ENCODE data around the gene DDX10. TPM values are rescaled to one million over a fixed set of nuclear protein-coding genes. Genes with fewer than 3 reads are reported as not detected.

The DDX10 gene
- total and polyA plus RNA-seq, 9 of the 15 experiments (the other 6 are each of a cell fraction or from before 2014, with no cell fraction given) = 33.9 to 94.6 (median 50.7) TPM

DNA sequence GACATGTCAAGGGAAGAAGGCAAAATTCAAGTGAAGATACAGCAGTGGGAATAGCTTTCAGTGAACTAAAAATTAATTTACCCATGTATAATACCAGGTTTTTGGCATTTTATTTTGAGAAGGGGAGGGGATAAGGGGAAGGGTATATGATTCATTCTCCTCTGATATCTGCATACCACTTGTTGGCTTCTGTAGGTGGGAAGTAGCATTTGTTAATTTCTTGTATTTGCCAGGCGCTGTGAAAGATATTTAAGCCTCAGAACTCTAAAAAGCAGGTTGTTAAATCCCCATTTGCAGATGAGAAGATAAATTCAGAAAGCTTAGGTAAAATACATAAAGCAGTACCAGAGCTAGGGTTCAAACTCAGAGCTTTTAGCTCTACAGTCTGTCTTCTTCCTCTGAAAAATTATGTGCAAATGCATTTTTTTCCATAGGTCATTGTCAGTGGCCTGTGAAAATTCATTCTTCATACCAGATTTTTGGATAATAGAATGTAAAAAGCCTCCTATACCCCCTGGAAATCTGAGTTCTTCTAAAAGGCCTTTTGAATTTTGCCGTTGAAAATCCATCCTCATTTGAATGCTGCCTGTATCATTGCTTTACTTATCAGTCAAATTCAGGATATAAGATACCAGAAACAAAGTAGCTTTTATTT is 221.3 kb downstream of the DDX10 start (continued):
- TF ChIP-seq NEUROD1 (IDR thresholded peaks at IDR 0.05; ENCODE audit: borderline replicate concordance, low read depth, low read length, partially characterized antibody) = no peak

DNA sequence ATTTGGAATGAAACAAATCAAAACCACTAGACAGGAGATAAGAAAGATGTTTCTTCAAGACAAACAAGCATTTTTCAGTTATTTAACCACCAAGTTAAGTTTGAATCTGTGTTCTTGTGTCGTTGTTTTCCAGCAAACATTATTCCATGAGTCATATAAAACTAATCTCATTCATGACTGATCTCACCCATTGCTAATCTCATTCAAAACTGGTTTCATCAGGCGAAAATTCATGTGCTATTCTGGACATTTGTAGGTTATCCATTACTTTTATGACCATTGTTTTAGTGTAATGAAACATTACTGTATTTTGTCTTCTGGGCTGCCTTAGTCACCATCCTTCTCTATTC is 221.8 kb downstream of the DDX10 start:
- H3K27me3 ChIP-seq (ENCODE audit: control insufficient read depth in 2 of 2, insufficient read depth in 2 of 2, low read length in 2 of 2) = no peaks in the 10 kb centered on the region
- H3K9me3 ChIP-seq (replicated peaks; ENCODE audit: control insufficient read depth, insufficient read depth, low read depth, low read length) = no peaks in the 10 kb centered on the region
- no peak overlapping the region for H2AFZ ChIP-seq (ENCODE audit: low read depth, low read length)
- peaks cover 3% of the 10 kb centered on the region; the same call in 1 of the 2 replicates for H4K20me1 ChIP-seq (replicated peaks; ENCODE audit: control insufficient read depth, insufficient read depth, low read length)
- ATAC-seq = no peak
- H3K36me3 ChIP-seq (ENCODE audit: control insufficient read depth, insufficient read depth, low read length) = no peaks in the 10 kb centered on the region
- no peaks in the 10 kb centered on the region for H3K4me1 ChIP-seq (replicated peaks in 1 of 2; ENCODE audit: control insufficient read depth in 2 of 2, insufficient read depth in 2 of 2, low read length in 2 of 2)
- H3K9ac ChIP-seq (ENCODE audit: insufficient read depth in 1 of 2, low read depth in 2 of 2, low read length in 2 of 2) = no peak overlapping the region
- H3K4me3 ChIP-seq = no peak overlapping the region
- WGBS (ENCODE audit: insufficient coverage, low coverage, missing lambda C conversion rate) = 59% methylated on average over 2 of the region's 2 CpGs
- FAIRE-seq = peak; percentile 52
- POLR2A ChIA-PET = no interaction called here
- no peak overlapping the region for H3K4me2 ChIP-seq (ENCODE audit: insufficient read depth, low read length)
- H3K27ac ChIP-seq (ENCODE audit: extremely low read depth, low read depth, low read length) = no peak overlapping the region
- CTCF ChIA-PET (ENCODE audit: low intra/inter-chr PET ratio) = no interaction called here
- no peak for DNase-seq (ENCODE audit: extremely low read depth in 1 of 4, low spot score in 3 of 4)
- H3K79me2 ChIP-seq (ENCODE audit: control insufficient read depth, insufficient read depth, low read length) = no peaks in the 10 kb centered on the region
- no TSS peak for BruUV-seq (replicated peaks)
- intact Hi-C loops (cut with micrococcal nuclease) (no loop called here), in situ Hi-C loops (cut with MboI) (no loop called here)
- no peak for TF ChIP-seq RHOXF2B (CRISPR knock-in tag; conservative IDR thresholded peaks at IDR 0.05)
- TF ChIP-seq KLF13 (tag; IDR thresholded peaks at IDR 0.05; ENCODE audit: borderline replicate concordance, low read depth) = no peak
- H3K9me1 ChIP-seq (ENCODE audit: control insufficient read depth, insufficient read depth, low read length) = no peaks in the 10 kb centered on the region
